Activated CD4-positive, alpha-beta T cell treated with anti-CD3 and anti-CD28 coated beads, Interleukin-10, Interleukin-2, amounts not matched to agents 100 ng/mL and 50 ng/mL, durations not matched to agents 16 hours and 8 hours (primary cell): ENCODE results near the gene RASGEF1C.

ENCODE experiments used
- DNase-seq: peaks from one replicate; pipeline ENCODE4 v3.0.0-alpha.2; 2020

RASGEF1C gene

DNA sequence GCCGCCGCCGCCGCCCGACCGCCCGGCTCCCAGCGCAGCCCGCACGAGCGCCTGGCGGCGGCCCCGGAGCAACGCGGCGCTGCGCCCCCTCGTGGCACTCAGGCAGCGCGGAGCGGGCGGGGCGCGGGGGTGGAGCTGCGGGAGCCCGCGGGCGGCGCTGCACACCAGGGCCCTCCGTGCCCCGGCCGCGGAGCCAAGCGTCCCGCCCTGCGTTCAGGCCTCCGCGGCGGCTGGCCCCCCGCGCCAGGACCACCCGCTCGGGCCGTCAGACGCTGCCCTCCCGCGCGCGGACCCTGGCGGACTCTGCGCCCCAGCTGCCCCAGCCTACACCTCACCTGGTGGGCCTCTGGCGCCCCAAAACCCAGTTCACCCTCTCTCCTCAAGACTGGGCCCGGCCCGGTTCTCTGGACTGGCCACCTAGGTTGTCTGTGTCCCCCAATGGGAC is at the start of gene RASGEF1C:
TSS of gene RASGEF1C (minus strand) at position 75 of the 445 bp plus-strand sequence. CDS start 71,159 bp downstream, outside the sequence.
- DNase-seq = peak; percentile 63

DNA sequence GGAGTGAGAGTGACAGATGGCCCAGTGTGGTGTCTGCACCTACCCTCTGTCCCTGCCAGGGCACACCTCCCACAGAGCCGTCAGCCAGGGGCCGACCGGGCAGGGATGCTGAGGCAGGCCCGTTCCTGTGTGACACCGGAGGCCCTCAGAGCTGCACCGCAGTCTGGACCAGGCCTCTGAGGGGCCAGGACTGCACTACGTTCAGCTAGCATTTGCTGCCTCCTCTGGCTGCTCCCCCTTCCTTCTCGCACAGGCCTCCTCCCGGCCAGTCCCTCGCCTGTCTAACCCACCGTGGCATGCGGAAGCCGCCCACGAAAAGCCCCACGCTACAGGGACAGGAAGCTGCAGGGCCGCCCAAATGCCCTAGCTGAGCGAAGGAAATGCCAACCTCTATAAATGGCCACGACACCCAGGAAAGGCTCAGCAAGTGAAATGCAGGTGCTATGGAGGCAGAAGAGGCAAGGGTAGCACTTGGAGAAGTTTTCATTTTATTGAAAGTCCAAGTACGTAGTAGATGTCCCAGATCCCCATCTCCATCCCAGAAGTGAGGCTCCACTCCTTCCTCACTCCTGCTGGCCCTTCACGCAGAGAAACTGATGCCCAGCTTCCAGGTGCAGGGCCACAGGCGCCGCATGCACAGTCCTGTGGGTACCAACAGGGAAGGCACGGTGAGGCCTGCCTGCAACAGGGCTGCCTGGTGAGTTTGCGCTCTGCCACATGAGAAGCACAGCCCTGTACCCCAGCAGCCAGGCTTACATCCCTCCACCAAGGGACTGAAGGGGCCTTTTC is 44.2 kb upstream of the RASGEF1C start:
- no peak for DNase-seq

DNA sequence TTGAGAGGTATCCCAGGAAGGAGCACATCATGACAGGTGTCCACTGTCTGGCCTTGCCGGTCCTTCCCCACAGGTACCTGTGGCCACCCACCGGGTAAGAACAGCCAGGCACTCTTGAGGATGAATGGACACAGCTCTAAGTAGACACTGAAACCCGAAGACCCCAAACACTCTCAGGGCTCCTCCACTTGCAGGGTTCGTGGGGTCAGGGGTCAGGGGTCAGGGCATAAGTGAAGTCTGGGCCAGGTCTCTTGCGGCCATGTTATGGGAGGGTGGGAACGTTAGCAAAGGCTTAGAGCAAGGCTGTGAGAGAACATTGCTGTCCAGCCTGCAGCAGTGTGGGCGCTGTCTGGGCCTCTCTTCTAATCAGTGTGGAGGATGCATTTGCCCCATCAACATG is 42.9 kb upstream of the RASGEF1C start:
- DNase-seq = no peak

DNA sequence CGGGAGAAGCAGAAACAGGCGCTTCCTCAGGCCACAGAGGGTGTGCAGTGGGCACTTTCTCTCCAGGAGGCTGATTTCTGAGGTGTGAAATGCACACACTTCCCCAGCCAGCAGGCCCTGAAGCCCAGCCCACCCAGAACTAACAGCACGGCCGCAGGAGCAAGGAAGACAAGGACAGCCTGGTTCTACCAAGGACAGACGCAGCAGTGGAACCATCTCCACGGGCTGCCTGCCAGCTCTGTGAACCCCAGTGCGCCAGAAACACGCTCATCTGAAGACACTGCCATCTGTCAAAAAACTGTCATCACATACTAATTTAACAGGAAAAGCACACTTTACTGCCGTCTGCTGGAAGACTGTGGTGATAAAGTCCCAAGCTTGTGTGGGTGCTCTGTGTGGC is 42.1 kb upstream of the RASGEF1C start:
- DNase-seq = no peak

DNA sequence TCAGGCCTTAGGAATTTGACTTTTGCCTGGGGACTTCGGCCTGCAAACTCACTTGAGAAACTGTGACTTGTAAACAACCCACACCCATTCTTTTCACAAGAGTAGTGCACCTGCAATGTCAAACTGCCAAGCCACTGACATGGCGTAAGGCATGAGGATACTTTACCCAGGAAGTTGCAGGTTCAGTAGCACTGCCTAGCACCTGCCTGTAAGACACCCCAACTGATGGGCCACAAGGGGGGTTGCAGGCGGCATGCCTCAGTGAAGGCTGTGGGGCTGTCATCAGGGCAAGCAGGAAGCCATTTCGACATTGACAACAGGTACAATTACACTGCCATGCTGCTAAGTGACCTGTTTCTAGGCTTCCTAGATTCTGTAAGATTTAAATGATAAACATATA is 41.3 kb upstream of the RASGEF1C start:
- no peak for DNase-seq

DNA sequence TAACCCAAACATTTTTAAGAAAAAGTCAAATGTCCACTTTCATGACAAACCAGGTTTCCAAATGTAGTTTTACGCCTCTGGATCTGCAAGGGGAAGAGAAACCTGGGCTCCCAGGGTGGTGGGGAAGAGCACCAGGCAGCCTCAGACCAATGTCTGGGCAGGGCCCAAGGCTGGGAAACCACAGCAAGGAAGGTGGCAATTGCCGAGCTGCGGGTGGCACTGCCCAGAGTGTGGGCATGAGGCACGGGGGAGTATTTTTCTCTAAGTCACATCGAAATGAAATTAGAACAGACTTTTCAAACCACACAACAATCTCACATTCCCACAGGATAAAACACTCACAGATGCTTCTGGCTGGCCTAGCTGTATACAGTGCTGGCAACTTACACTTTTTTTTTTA is 32.6 kb upstream of the RASGEF1C start:
- DNase-seq = no peak

DNA sequence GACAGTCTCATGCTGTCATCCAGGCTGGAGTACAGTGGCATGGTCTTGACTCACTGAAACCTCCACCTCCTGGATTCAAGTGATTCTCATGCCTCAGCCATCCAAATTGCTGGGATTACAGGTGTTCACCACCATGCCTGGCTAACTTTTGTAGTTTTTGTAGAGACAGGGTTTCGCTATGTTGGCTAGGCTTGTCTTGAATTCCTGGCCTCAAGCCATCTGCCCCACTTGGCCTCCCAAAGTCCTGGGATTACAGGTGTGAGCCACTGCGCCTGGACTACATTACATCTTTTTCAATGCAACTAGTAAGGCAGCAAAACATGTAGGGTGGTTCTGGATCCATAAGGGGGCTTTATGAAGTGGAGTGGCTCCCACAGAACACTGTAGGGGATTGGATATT is 29.6 kb upstream of the RASGEF1C start:
- no peak for DNase-seq

DNA sequence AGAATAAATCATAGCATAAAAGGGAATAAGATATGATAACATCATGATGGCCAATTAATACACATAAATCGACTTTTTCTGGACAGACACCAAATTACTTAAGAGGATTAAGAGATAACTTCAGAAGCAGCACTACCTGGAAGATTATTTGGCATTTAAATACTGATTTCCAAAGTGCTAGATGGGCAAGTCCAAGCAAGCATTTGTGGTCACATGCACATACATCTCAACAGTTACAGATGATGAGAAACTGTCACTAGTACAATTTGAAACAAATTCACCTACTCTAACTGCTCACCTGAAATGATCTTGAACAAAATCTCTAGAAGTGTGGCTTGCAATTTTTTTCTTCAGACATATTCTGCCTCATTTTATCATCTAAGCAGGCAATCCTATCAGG is 26.8 kb upstream of the RASGEF1C start:
- DNase-seq = no peak

DNA sequence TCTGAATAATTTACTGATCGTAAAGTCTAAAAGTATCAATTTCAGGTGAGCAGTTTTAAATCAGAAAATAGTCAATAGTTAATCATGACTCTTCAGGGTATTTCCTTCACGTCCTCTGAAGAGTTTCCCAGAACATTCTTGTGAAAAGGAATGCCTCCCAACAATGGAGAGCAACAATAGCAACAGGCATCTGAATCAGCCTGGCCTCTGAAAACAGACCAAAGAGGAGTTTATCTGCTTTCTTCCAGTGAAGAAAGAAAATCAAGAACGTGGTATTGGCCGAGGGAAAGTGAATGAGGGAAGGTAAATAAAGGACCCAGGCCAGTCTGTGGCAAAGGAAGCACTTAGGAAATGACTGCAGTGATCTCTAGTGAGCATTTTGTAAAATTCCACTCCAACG is 26.1 kb upstream of the RASGEF1C start:
- no peak for DNase-seq

DNA sequence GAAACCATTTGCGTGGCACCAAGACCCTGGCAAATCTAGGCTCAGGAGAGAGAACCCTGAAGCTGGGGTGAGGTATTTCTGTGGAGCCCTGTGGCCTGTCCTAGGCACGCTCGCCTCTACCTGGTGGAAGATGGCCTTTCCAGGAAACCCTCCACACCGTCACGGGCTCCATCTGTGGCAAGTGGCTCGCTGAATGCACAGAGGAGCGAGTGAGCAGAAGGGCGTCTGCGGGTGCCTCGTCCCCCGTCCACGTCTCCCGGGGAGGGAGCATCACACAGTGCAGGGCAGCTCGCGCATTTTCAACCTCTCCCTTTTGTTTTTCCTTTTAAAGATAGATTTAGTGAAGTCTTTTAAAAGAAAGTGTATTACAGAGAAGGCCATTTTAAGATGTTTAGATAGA is 25.3 kb upstream of the RASGEF1C start:
- no peak for DNase-seq

DNA sequence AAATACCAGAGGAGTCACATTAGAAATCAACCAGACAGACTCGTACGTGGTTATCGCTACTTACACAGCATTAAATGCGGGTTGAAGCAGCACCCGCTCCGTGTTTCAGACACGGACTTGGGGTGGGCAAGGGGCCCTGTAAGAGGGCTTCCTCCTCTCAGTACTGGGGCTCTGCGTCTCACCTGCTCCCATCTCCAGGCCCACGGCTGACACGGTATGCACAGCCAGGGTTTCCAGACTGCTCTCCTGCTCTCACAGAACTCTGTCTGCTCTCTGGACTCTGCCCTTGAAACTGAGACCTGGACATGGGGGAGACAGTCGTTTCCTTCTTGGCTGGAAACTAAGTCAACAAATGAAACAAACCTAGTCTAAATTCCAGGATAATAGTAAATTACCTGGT is 24.7 kb upstream of the RASGEF1C start:
- no peak for DNase-seq

DNA sequence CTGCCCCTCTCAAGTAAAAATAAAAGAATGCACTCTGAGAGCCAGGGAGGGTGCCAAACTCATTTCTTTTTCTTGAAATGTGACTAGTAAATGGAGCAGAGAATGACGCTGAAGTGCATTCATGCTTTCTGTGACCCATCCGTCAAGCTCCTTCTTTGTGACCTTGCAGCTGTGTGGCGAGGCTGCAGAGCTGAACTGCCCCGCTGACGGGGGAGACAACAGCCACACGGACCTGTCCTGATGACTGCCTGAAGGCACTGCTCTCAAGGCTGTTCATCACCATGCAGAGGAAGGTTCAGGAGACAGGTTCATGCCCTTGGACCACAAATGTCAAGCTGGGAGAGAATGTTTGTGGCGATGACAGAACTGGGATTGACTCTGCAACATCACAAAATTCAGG is 21.0 kb upstream of the RASGEF1C start:
- no peak for DNase-seq

DNA sequence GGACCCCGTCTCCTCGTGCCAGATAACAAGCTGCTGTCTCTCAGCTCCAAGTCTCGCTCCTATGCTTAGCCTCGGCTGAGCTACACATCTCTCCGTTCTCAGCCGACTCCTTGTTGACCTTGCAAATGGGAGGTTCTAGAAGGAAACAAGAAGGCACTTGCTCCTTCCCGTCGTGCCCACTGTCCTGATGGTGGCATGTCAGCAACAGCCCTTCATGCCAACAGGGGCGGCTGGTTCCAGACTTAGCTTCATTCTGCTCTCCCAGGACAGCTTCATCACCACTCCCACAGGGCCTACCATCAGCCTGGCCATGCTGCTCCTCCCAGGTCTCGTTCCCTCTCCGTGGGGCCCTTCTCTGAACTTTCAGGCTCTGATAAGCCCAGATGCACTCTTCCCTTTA is 13.0 kb upstream of the RASGEF1C start:
- no peak for DNase-seq

DNA sequence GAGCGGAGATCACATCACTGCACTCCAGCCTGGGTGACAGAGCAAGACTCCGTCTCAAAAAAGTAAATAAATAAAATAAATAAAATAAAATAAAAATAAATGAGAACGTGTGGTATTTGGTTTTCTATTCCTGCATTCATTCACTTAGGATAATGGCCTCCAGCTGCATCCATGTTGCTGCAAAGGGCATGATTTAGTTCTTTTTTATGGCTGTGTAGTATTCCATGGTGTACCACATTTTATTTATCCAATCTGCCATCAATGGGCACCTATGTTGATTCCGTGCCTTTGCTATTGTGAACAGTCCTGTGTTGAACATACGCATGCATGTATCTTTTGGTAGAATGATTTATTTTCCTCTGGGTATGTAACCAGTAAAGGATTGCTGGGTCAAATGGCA is 8.8 kb upstream of the RASGEF1C start:
- DNase-seq = no peak

DNA sequence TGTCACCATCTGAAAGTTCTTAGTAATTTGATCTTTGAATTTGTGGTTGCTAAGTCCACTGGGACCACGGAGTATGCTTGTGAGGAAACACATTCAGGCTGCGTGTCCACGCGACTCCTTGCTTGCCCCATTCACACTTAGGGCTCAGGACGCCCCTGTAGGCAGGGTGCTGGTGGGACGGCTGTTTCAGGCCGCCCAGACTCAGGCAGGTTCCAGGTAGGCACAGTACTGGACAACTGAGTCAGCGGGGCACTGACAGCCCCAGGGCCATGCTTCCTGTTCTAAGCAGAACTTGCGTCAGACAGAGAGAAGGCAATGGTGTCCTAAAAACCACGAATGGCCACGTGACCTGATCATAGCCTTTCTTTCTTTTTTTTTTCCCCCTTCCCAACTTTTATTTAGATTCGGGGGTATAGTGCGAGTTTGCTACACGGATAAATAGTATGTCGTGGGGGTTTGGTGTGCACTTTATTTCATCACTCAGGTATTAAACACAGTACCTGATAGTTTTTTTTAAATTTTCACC is 7.7 kb upstream of the RASGEF1C start:
- DNase-seq = no peak

DNA sequence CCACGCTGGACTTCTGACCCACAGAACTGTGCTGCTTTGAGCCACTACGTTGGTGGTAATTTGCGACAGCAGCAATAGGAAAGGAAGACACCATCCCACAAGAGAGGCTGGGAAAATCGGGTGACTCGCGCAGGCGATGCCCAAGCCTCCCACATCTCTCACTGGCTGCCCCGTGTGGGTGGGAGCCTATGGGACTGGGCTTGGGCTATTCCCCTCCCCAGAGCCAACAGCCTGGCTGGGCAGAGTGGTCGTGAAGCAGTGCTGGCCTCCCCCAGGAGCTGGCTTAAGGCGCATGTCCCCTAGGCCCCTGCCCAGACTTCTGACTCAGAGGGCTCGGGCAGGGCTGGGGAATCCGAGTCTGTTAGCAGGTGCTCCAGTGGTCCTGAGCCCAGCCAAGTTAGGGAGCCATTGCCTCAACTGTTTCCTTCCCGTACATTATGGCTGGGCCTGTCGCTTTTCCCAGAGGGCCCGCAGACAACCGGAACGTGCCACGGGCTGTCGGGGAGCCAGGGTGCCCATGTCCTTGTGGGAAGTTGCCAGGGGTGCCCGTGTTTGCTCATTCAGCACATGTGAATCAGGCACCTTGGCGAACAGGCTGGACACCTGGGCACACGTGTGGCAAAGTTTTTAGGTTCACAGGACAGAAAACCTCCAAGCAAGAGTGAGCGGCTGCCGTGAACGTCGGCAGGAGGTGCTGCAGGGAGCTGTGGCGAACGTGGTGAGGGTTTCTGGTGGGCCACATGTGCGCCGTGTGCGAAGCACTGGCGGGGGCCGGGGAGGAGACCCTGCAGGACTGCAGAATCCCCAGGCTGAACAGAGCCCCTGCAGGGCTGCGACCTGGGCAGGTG is 7.0 kb upstream of the RASGEF1C start:
- no peak for DNase-seq

DNA sequence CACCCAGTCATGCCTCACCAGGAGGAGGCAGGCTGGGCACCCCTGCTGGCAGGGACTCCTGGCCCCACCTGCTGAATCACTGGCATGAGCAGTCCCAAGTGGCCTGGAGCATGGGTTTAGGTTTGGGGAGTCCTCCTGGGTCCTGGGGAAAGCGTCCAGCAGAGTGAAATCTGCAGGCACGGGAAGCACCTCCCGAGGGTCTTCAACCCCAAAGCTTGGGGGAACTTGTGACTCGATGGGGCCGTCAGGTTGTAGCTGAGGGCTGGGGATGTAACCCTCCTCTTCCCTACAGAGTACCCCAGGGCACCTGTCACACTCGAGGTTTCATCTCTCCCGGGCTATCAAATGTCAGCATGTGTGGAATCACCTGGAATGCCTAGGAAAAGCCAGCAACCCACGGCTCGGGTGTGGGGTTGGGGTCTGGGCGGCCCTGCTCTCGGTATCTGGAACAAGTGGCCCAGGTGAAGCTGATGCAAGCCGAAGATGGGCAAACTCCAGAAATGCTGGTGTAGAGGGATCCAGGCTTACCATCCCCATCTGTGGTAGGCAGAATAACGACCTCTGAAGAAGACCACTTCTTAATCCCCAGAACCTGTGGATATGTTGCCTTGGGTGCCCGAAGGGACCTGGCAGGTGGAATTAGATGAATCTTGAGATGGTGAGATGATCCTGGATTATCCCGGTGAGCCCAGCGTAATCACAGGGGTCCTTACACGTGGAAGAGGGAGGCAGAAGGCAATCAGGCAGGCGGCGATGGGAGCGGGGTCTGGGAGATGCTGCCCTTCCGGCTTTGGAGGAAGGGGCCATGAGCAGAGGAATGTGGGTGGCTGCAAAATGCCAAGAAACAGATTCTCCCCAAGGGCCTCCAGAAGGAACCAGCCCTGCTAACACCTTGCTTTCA is 6.1 kb upstream of the RASGEF1C start:
- no peak for DNase-seq

DNA sequence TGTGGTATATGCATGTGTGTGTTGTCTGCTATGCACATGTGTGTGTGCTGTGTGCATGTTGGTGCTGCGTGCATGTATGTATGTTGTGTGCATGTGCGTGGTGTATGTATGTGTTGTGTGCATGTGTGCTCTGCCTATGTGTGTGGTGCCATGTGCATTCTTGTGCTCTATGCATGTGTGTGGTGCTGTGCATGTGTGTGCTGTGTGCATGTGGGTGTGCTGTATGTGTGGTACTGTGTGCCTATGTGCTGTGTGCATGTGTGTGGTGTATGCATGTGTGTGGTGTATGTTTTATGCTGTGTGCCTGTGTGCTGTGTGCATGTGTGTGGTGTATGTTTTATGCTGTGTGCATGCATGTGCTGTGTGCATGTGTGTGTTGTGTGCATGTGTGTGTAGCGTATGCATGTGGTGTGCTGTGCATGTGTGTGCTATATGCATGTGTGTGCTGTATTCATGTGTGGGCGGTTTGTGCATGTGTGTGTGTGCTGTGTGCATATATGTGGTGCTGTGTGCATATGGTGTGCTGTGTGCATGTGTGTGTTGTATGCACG is 4.7 kb upstream of the RASGEF1C start:
- no peak for DNase-seq

DNA sequence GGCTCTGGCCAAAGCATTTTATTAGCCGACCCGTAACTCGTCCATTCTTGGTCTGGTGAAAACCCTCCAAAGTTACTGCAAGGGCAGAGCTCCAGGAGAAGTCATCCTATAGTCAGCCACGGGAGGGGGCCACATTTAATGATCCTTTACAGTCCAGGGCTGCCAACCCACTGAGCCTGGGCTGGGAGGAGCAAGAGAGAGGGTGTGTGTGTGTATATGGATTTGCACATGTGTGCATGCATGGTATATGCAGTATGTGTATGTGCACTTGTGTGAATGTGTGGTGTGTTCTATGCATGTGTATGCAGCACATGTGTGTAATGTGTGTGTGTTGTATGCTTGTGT is 4.2 kb upstream of the RASGEF1C start:
- DNase-seq = no peak

DNA sequence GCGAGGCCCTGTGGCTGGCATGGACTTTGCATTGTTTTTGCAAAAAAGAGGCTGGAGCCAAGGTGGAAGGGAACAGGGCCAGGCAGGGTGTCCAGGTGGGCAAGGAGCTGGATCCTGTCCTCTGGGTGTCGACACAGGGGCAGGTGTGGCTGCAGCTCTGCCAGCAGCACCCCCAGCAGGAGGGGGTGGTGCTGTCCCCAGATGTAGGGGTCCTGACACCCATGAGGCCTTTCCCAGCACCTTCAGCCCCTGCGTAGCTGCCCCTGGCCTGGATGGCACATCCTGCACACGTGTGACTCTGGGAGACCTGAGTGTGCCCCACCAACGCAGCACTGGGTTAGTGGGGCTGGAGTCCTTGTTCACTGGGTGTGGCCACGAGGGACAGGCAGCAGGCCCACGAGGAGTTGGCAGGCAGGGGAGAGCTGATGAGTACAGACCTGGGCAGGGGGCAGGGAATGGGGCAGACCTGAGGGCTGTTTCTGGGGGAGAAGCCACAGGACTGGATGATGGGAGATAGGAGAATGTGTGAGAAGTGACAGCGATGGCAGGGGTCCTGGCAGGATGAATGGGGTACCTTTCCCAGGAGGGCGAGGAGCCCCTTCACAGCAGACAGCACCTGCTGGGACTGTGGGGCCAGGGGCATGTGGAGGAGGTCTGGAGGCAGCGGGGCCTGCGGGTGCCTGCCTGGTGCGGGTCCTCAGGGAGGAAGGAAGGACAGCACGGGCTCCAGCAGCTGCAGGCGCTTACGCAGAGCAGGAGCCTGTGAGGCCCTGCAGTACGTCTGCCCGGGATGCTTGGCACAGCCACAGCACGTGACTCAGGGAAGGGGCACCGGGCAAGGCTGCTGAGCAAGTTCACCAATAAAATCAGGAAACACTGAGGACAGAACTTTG is 3.6 kb upstream of the RASGEF1C start:
- DNase-seq = no peak

DNA sequence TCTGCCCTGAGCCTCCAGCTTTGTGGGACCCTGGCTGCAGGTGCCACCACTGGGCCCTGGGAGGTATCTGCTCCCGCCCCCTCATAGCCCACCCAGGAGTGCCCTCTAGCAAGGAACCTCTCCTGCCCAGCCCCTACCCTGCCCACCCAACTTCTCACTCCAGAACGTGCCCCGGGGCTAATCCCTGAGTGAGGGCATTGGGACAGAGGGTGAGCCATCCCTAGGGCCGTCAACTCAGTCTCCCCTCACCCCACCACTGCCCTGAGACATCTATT is 2.7 kb upstream of the RASGEF1C start:
- DNase-seq = no peak
